Mesodermal cell (in vitro differentiated cells): ENCODE results near the gene MAP4.

Experiments
- H3K27ac ChIP-seq: 2 replicates; pipeline ENCODE4 v1.7.0; 2013; ENCODE audit warnings: mild to moderate bottlenecking, low read depth, low read length, moderate library complexity; ENCODE audit not compliant: severe bottlenecking
- H3K36me3 ChIP-seq: 2 replicates; pipeline ENCODE4 v1.7.1; 2013; ENCODE audit warnings: mild to moderate bottlenecking, low read length, moderate library complexity; ENCODE audit not compliant: control insufficient read depth, insufficient read depth
- H3K4me1 ChIP-seq: one replicate; pipeline ENCODE4 v1.7.1; 2013; ENCODE audit warnings: mild to moderate bottlenecking, low read length; ENCODE audit not compliant: insufficient read depth, control insufficient read depth, poor library complexity, severe bottlenecking
- H3K4me3 ChIP-seq: 2 replicates; pipeline ENCODE4 v1.7.0; 2013; ENCODE audit warnings: low read length, control low read depth, mild to moderate bottlenecking; ENCODE audit not compliant: insufficient read depth, poor library complexity, severe bottlenecking; ENCODE audit errors: extremely low read depth
- H3K9me3 ChIP-seq: 2 replicates; pipeline ENCODE4 v1.7.1; 2013; ENCODE audit warnings: mild to moderate bottlenecking, low read length, moderate library complexity; ENCODE audit not compliant: control insufficient read depth
- WGBS, 2 experiments: methylation state at CpG; one replicate each; pipeline ENCODE4 v1.1.5; 2013; ENCODE audit warnings: missing lambda C conversion rate in 2 of 2; ENCODE audit not compliant: insufficient coverage in 2 of 2; 5-methylcytosine and 5-hydroxymethylcytosine counted together

The MAP4 gene

DNA sequence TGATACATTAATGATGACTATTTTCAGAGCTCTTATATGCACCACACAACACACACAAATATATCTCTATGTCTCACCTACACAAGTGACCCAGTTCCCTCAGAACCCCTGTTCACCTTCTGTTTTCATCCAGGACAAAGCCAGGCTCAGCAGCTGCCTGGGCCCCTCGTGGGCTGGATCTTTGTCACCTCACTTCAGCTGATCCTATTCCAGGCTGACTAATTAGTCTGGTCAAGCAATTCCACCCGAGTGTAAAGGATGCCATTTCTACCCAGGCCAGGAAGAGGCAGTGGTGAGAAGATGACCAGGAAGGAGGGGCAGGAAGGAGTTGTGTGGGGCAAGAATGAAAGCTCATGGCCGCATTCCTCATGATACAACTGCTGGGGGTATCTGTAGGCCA, 151.0 kb downstream of the MAP4 start:
- H3K27ac ChIP-seq: no peak overlapping the region
- no peak overlapping the region for H3K4me3 ChIP-seq
- no peaks in the 10 kb centered on the region for H3K4me1 ChIP-seq
- H3K36me3 ChIP-seq: peaks cover 94% of the 10 kb centered on the region
- no peaks in the 10 kb centered on the region for H3K9me3 ChIP-seq
- 83 to 87% methylated on average over 2 to 3 of the region's 3 CpGs for WGBS, 2 experiments

DNA sequence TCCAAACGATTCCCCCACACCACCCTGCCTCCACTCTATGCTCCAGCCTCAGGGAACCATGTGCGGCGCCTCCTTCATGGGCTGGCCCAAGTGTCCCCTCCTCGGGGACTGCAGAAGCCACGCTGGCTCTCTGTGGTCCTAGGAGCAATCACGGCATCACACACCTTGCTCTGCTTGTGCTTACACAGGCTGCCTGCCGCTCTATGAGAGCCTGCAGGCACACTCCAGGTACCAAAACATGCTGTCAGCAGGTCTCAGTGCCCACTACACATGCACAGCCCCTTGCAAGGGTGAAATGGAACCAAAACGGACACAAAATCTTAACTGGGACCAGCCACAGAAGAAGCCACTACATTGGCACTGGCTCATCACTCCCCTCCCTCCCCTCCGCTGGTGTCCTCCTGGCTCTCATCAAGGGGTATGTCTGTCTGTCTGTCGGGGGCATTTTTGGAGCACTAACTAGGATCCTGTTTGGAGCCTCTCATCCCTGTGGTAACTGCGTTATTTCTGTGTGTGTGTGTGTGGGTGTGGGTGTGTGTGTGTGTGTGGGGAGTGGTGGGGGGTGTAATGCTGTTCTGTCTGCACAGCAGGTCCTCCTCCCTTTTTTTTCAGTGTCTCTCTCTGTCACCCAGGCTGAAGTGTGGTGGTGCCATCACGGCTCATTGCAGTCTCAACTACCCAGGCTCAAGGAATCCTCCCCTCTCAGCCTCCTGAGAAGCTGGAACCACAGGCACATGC, 152.7 kb downstream of the MAP4 start:
- 95 to 96% methylated on average over 9 to 11 of the region's 12 CpGs for WGBS, 2 experiments
- no peak overlapping the region for H3K4me3 ChIP-seq
- H3K4me1 ChIP-seq: no peaks in the 10 kb centered on the region
- H3K9me3 ChIP-seq: no peaks in the 10 kb centered on the region
- peaks cover 93% of the 10 kb centered on the region for H3K36me3 ChIP-seq
- no peak overlapping the region for H3K27ac ChIP-seq

DNA sequence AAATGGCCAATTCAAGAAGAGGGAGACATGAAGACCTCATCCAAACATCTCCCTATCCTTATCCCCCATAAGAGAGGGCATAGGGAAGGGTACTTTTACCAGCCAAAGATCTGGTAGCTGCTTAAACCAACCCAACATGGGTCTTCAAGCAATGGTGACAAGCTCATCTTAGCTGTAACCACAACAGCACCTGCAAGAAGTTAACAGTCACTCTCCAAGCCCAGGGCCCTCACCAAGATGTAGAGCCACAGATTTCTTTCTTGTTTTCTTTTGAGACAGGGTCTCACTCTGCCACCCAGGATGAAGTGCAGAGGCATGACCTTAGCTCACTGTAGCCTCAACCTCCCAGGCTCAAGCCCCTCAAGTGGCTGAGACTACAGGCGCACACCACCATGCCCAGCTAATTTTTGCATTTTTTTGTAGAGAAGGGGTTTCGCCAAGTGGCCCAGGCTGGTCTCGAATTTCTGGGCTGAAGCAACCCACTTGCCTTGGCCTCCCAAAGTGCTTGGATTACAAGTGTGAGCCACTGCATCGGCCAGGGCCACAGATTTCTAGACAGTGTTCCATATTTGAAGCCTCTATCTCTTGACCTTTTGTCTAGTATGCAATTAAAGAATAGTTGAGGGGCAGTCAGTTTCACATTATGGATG, 156.1 kb downstream of the MAP4 start:
- no peaks in the 10 kb centered on the region for H3K4me1 ChIP-seq
- H3K36me3 ChIP-seq: peaks cover 92% of the 10 kb centered on the region
- no peaks in the 10 kb centered on the region for H3K9me3 ChIP-seq
- H3K4me3 ChIP-seq: no peak overlapping the region
- WGBS, 2 experiments: 90 to 100% methylated on average over 3 to 4 of the region's 4 CpGs
- H3K27ac ChIP-seq: no peak overlapping the region

DNA sequence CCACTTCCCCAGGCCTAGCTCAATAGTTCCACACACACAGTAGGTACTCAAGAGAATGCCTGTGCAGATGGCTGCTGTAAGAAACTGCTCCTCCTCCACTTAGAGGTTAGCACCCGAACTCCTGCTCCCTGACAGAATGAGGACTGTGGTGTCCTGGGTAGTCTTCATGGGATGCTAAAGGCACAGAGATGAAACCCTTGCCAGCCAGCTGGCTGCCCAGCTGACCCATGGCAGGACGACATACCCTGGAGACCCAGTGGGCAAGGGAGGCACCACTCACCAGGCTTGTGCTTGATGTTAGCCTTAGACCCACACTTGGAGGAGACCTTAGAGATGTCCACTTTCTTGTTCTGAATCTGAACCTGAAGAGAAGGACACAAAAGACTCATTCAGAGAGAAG, 159.1 kb downstream of the MAP4 start:
- Histone ChIP-seq H3K27ac (no peak overlapping the region), H3K4me3 (no peak overlapping the region), H3K9me3 (no peaks in the 10 kb centered on the region), H3K36me3 (peaks cover 94% of the 10 kb centered on the region), H3K4me1 (no peaks in the 10 kb centered on the region)
- WGBS, 2 experiments: 93 to 95% methylated on average over 2 of the region's 2 CpGs

DNA sequence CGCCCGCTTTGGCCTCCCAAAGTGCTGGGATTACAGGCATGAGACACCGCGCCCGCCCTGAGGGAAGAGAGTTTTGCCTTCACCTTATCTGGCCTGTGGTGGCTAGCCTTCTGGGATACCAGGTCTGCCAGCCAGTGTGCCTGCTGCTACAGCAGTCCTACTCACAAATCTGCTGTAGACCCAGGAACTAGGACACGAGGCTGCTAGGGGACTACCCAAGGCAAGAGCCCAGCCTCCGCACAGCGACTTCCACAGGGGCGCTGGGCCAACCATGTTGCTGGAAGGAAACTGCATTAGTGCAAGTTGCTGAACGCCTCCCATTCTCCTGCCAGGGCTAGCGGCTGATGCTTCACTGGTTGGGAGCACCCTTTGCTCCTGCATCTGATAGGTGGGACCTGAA, 159.5 kb downstream of the MAP4 start:
- Histone ChIP-seq H3K27ac (no peak overlapping the region), H3K36me3 (peaks cover 96% of the 10 kb centered on the region), H3K4me3 (no peak overlapping the region), H3K9me3 (no peaks in the 10 kb centered on the region), H3K4me1 (no peaks in the 10 kb centered on the region)
- 96 to 98% methylated on average over 11 of the region's 11 CpGs for WGBS, 2 experiments

DNA sequence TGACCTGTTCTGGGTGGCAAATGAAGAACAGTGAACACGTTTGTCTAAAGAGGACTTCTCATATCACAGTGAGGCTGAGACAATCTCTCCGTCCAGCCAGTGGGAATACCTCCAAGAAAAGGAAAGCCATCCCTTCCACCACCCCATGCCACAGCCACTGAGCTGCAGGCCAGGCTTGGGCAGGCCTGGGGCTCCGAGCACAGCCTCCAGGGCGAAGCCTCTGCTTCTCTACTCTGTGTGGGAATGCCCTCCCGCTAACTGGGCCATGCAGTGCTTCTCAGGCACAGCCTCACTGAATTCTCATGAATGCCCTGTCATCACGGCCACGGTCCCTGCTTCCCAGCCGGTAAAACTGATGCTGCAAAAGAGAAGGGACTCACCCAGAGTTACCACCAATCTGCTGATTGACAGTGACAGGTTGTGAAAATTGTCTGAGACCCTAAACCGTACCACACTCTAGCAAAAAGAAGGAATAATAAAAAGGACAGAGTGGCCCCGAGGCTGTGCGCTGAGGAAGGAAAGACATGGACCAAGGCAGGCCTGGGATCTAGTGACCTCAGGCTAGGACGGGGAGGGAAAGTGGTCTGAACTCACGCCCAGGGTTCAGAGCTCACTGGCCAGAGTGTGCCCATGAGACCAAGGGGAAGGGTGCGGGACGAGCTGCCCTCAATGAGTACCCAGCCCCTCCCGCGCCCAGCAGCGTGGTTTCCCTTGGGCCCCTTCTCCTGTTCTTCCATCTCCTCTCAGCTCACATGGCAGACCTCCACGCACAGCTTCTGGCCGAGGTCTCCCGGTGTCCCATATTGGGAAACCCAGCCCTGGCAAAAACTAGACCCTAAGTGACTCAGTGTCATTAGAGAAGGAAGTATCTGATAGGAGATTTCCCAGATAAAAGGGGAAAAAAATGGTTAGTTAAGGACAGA, 160.5 kb downstream of the MAP4 start:
- H3K4me3 ChIP-seq: no peak overlapping the region
- H3K27ac ChIP-seq: no peak overlapping the region
- H3K36me3 ChIP-seq: peaks cover 98% of the 10 kb centered on the region
- H3K4me1 ChIP-seq: no peaks in the 10 kb centered on the region
- WGBS, 2 experiments: 98% methylated on average over 16 of the region's 21 CpGs
- H3K9me3 ChIP-seq: no peaks in the 10 kb centered on the region

DNA sequence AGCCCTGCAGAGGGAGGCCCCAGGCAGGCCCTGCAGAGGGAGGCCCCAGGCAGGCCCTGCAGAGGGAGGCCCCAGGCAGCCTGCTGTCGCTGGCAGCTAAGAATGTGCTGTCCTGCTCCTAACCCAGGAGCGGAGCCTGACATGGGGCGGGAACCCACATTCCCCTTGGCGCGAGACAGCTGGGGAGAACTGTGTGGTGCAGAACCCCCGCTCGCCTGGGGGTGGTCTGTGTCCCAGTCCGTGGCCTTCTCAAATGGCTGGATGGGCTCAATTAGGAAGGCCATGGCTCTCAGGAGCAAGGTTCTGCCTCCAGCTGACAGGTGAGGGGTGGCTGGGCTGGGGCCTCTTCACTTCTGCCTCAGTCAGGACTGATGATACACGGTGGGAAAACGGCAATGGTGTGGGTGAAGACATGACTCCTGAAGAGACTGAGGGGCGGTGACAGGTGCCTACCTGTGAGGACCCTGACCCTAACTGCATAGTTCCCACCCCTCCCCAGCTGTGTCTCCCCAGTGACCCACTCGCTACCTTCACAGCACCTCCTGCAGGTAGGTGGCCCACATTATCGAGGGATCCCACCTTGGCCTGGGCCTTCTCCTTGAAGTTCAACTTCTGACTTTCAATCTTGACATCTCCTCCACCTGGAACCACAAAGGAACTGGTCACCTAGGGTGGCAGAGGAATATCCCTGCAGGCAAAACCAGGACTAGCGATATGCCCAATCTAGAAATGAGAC, 161.3 kb downstream of the MAP4 start:
- Histone ChIP-seq H3K4me3 (no peak overlapping the region), H3K27ac (no peak overlapping the region), H3K36me3 (peaks cover 96% of the 10 kb centered on the region), H3K4me1 (no peaks in the 10 kb centered on the region), H3K9me3 (no peaks in the 10 kb centered on the region)
- WGBS, 2 experiments: 94 to 98% methylated on average over 11 to 13 of the region's 14 CpGs

DNA sequence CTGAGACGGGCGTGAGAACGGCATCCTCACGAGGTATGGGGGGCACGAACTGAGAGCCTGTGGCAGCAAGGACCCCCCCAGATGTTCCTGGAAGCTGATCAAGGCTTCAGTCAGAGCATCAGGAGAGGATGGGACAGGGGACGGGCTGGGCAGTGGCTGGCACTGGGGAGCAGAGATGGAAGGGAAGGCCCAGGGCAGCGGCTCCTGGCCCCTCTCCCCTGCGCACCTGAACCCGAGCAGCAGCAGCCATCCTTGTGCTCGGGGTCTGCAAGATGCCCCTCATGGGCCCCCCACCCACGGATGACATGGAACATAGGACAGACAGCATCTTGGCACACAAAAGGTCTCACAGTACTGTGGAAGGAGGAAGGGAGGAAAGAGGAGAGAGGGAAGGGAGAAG, 161.9 kb downstream of the MAP4 start:
- Histone ChIP-seq H3K9me3 (no peaks in the 10 kb centered on the region), H3K27ac (no peak overlapping the region), H3K36me3 (peaks cover 96% of the 10 kb centered on the region), H3K4me1 (no peaks in the 10 kb centered on the region), H3K4me3 (no peak overlapping the region)
- 92 to 99% methylated on average over 8 to 10 of the region's 11 CpGs for WGBS, 2 experiments

DNA sequence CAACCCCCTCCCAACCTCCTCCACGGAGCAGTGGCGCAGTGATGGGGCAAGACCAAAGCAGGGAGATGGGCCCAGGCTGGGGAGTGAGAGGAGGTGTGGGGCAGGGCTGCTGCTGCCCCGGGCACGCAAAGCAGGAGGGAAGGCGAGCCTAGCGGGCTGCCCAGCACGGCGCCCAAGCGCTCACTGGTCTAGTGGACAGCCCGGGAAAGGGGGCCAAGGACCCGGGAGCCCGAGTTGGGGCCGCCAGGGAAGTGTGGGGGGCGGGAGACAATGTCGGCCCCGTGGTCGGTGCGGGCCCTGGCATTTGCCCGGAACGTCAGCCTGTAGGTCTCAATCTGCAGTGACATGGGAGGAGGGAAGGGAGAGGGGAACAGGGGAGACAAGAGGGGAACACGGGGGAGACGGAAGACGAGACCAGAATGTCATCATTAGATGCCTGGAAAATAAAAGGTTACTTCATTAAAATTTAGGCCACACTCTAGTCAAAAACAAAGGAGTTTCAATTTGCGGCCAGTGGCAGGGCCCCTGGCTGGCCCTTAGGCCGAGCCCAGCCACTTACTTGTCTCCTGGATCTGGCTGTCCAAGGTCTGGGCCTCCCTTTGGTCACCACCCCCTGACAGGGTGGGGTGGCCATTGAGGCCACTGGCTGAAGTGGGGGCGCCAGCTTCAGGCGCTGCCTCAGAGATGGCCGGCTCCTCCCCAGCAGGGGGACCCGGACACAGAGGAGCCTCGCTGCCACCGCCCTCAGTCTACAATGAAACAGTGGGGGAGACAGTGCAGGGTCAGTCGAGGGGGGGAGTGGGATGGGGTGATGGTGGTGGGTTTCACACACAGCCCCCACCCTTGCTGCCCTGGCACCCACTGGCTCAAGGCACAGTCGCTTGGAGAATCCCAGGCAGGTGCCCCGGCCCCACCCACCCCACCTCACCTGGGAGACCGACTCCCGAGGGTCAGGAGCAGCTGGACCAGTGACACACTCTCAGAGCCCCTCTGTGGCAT, 163.3 kb downstream of the MAP4 start:
- WGBS, 2 experiments: 96 to 98% methylated on average over 26 to 27 of the region's 36 CpGs
- H3K9me3 ChIP-seq: no peaks in the 10 kb centered on the region
- H3K36me3 ChIP-seq: peaks cover 97% of the 10 kb centered on the region
- no peak overlapping the region for H3K4me3 ChIP-seq
- H3K4me1 ChIP-seq: no peaks in the 10 kb centered on the region
- peak overlapping the region; percentile 23 for H3K27ac ChIP-seq
